Fibroblast of mammary gland (primary cell): Measurements from ENCODE around the gene KCNQ5.
A peak's percentile ranks its signal among the peaks of the same experiment; 100 is the strongest.

Experiments
- DNase-seq: peaks from one replicate; pipeline ENCODE4 v3.0.0-alpha.2; 2010; ENCODE audit warnings: low read depth
- H3K4me3 ChIP-seq: 2 replicates; pipeline ENCODE4 v1.5.1; 2011; ENCODE audit warnings: low read depth, mild to moderate bottlenecking, low read length, moderate library complexity; ENCODE audit not compliant: control insufficient read depth
- TF ChIP-seq, protein P1 (sequence below): conservative IDR thresholded peaks from 2 replicates; pipeline ENCODE4 v1.5.1; 2011; ENCODE audit warnings: low read depth, low read length, inconsistent platforms; ENCODE audit not compliant: control insufficient read depth, insufficient read depth

The KCNQ5 gene

DNA sequence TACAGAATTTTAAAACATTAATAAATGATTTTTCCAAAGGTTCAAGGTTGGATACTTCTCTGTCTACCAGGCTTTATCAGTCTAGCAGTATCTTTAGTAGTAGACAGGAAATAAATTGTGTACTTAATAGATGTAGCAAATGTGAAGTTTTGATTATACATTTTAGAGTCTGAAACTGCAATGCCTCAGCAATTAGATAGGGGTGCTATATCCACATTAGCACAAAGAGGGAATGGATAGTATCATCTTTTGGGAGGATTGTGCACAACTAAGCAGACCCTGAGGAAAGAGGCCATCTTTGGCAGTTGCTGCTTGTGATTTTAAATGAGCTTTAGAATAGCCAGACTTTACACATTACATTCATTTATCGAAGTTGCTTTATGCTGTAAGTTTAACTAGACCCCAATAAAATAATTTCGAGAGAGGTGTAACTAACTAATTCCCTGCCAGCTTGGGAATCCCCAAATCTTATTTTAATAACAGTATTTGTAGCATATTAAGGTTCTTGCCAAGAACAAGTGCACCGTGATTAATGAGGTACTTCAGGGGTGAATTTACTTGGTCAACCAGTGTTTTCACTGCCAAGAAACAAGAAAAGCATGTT lies 2.8 kb downstream of the KCNQ5 start:
- TF ChIP-seq, protein P1, sequence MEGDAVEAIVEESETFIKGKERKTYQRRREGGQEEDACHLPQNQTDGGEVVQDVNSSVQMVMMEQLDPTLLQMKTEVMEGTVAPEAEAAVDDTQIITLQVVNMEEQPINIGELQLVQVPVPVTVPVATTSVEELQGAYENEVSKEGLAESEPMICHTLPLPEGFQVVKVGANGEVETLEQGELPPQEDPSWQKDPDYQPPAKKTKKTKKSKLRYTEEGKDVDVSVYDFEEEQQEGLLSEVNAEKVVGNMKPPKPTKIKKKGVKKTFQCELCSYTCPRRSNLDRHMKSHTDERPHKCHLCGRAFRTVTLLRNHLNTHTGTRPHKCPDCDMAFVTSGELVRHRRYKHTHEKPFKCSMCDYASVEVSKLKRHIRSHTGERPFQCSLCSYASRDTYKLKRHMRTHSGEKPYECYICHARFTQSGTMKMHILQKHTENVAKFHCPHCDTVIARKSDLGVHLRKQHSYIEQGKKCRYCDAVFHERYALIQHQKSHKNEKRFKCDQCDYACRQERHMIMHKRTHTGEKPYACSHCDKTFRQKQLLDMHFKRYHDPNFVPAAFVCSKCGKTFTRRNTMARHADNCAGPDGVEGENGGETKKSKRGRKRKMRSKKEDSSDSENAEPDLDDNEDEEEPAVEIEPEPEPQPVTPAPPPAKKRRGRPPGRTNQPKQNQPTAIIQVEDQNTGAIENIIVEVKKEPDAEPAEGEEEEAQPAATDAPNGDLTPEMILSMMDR = peak; percentile 74
- no peak overlapping the region for H3K4me3 ChIP-seq
- peak; percentile 26 for DNase-seq

- TF ChIP-seq, protein P1 = no peak
- no peak for DNase-seq
- H3K4me3 ChIP-seq = no peak overlapping the region
Observed at GRCh38 chr6:72626126-72626525, 4.3 kb downstream of the KCNQ5 start.

DNA sequence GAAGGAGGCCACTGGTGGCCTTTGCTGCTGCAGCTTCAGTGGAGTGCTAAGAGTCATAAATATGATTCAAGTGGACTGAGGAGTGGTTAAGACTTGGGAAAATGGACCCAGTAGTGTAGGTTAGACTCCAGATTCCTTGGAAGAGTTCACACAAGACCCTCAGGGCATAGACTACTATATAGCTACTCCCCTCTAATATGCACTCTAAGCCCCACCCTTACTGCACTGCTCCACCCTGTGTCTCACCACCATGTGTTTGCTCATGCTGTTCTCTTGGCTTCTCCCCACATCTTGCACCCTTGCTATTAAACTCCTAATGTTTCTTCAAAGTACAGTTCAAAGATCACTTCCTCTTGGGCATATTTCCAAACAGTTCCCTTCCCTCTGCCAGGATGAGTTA lies 5.7 kb downstream of the KCNQ5 start:
- no peak overlapping the region for H3K4me3 ChIP-seq
- TF ChIP-seq, protein P1 = no peak
- no peak for DNase-seq

DNA sequence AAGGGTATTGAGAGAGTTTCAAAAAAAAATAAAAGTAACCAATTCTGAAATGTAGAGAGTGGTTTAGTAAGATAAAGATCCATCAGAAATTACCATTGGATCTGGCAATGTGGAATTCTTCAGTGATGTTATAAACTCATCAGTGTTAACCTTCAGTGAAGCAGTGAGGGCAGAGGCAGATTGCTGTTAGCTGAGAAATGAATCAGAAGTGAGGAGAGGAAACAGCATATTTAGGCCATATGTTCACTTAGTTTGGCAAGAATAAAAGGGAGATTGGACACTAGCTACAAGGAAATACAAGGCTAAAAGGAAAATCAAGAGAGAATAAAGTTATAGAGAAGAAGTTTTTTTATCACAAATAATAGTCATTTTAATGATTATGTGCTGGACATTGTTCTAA lies 9.6 kb downstream of the KCNQ5 start:
- peak; percentile 47 for DNase-seq
- TF ChIP-seq, protein P1 = no peak
- no peak overlapping the region for H3K4me3 ChIP-seq

- TF ChIP-seq, protein P1 = no peak
- H3K4me3 ChIP-seq = no peak overlapping the region
- DNase-seq = no peak
Observed at GRCh38 chr6:72635636-72636035, 13.8 kb downstream of the KCNQ5 start.

GRCh38 chr6:72636215-72636614 lies 14.4 kb downstream of the KCNQ5 start:
- DNase-seq = no peak
- H3K4me3 ChIP-seq = no peak overlapping the region
- TF ChIP-seq, protein P1 = no peak

GRCh38 chr6:72636786-72637185 lies 14.9 kb downstream of the KCNQ5 start:
- no peak overlapping the region for H3K4me3 ChIP-seq
- no peak for DNase-seq
- TF ChIP-seq, protein P1 = no peak
